ENCODE results near the gene EPM2AIP1. TPM values are rescaled to one million over a fixed set of nuclear protein-coding genes. Genes with fewer than 3 reads are reported as not detected.

The EPM2AIP1 gene
- total and polyA plus RNA-seq, 9 of the 15 experiments (the other 6 are each of a cell fraction or from before 2014, with no cell fraction given) = 6.7 to 44.8 (median 25.2) TPM

- FAIRE-seq = no peak
- Histone ChIP-seq H4K20me1 (replicated peaks; ENCODE audit: control insufficient read depth, insufficient read depth, low read length) (no peaks in the 10 kb centered on the region), H3K9me3 (replicated peaks; ENCODE audit: control insufficient read depth, insufficient read depth, low read depth, low read length) (no peaks in the 10 kb centered on the region), H2AFZ (ENCODE audit: low read depth, low read length) (no peak overlapping the region), H3K4me2 (ENCODE audit: insufficient read depth, low read length) (no peak overlapping the region), H3K79me2 (ENCODE audit: control insufficient read depth, insufficient read depth, low read length) (no peaks in the 10 kb centered on the region), H3K36me3 (ENCODE audit: control insufficient read depth, insufficient read depth, low read length) (peaks cover 89% of the 10 kb centered on the region), H3K9ac (ENCODE audit: insufficient read depth in 1 of 2, low read depth in 2 of 2, low read length in 2 of 2) (no peak overlapping the region), H3K4me3 (no peak overlapping the region), H3K27me3 (ENCODE audit: control insufficient read depth in 2 of 2, insufficient read depth in 2 of 2, low read length in 2 of 2) (no peaks in the 10 kb centered on the region), H3K4me1 (replicated peaks in 1 of 2; ENCODE audit: control insufficient read depth in 2 of 2, insufficient read depth in 2 of 2, low read length in 2 of 2) (no peaks in the 10 kb centered on the region; a peak in 1 of 5 replicates), H3K27ac (ENCODE audit: extremely low read depth, low read depth, low read length) (no peak overlapping the region), H3K9me1 (ENCODE audit: control insufficient read depth, insufficient read depth, low read length) (no peaks in the 10 kb centered on the region)
- no peak for DNase-seq (ENCODE audit: extremely low read depth in 1 of 4, low spot score in 3 of 4)
- ChIA-PET CTCF (ENCODE audit: low intra/inter-chr PET ratio) (no interaction called here), POLR2A (interaction anchor here (0.5 to 0.7 kb wide), 2 partner anchors 12 to 25 kb away, joined by 3 read pairs; no protein-coding TSS in a partner anchor)
- no peak for ATAC-seq
- in situ Hi-C loops (cut with MboI) = no loop called here
- intact Hi-C loops (cut with micrococcal nuclease) = no loop called here
- WGBS (ENCODE audit: insufficient coverage, low coverage, missing lambda C conversion rate) = 95% methylated on average over 7 of the region's 8 CpGs
- no TSS peak for BruUV-seq (replicated peaks)
- TF ChIP-seq NONO (IDR thresholded peaks at IDR 0.05; ENCODE audit: low read depth in 2 of 2, low read length in 1 of 2) (no peak), POLR2B (IDR thresholded peaks at IDR 0.05; ENCODE audit: low read depth, partially characterized antibody) (no peak), THAP7 (CRISPR knock-in tag; IDR thresholded peaks at IDR 0.05) (no peak), GABPB2 (CRISPR knock-in tag; conservative IDR thresholded peaks at IDR 0.05) (no peak), ARID1B (IDR thresholded peaks at IDR 0.05) (no peak)
- TF ChIP-seq, protein P1, sequence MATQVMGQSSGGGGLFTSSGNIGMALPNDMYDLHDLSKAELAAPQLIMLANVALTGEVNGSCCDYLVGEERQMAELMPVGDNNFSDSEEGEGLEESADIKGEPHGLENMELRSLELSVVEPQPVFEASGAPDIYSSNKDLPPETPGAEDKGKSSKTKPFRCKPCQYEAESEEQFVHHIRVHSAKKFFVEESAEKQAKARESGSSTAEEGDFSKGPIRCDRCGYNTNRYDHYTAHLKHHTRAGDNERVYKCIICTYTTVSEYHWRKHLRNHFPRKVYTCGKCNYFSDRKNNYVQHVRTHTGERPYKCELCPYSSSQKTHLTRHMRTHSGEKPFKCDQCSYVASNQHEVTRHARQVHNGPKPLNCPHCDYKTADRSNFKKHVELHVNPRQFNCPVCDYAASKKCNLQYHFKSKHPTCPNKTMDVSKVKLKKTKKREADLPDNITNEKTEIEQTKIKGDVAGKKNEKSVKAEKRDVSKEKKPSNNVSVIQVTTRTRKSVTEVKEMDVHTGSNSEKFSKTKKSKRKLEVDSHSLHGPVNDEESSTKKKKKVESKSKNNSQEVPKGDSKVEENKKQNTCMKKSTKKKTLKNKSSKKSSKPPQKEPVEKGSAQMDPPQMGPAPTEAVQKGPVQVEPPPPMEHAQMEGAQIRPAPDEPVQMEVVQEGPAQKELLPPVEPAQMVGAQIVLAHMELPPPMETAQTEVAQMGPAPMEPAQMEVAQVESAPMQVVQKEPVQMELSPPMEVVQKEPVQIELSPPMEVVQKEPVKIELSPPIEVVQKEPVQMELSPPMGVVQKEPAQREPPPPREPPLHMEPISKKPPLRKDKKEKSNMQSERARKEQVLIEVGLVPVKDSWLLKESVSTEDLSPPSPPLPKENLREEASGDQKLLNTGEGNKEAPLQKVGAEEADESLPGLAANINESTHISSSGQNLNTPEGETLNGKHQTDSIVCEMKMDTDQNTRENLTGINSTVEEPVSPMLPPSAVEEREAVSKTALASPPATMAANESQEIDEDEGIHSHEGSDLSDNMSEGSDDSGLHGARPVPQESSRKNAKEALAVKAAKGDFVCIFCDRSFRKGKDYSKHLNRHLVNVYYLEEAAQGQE (IDR thresholded peaks at IDR 0.05; ENCODE audit: borderline replicate concordance) = no peak
- TF ChIP-seq, protein P1 (CRISPR knock-in tag; IDR thresholded peaks at IDR 0.05; ENCODE audit: low read depth) = no peak
- TF ChIP-seq, protein P2, sequence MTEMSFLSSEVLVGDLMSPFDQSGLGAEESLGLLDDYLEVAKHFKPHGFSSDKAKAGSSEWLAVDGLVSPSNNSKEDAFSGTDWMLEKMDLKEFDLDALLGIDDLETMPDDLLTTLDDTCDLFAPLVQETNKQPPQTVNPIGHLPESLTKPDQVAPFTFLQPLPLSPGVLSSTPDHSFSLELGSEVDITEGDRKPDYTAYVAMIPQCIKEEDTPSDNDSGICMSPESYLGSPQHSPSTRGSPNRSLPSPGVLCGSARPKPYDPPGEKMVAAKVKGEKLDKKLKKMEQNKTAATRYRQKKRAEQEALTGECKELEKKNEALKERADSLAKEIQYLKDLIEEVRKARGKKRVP (CRISPR knock-in tag; IDR thresholded peaks at IDR 0.05) = no peak
- TF ChIP-seq, protein P3, sequence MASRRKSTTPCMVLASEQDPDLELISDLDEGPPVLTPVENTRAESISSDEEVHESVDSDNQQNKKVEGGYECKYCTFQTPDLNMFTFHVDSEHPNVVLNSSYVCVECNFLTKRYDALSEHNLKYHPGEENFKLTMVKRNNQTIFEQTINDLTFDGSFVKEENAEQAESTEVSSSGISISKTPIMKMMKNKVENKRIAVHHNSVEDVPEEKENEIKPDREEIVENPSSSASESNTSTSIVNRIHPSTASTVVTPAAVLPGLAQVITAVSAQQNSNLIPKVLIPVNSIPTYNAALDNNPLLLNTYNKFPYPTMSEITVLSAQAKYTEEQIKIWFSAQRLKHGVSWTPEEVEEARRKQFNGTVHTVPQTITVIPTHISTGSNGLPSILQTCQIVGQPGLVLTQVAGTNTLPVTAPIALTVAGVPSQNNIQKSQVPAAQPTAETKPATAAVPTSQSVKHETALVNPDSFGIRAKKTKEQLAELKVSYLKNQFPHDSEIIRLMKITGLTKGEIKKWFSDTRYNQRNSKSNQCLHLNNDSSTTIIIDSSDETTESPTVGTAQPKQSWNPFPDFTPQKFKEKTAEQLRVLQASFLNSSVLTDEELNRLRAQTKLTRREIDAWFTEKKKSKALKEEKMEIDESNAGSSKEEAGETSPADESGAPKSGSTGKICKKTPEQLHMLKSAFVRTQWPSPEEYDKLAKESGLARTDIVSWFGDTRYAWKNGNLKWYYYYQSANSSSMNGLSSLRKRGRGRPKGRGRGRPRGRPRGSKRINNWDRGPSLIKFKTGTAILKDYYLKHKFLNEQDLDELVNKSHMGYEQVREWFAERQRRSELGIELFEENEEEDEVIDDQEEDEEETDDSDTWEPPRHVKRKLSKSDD (conservative IDR thresholded peaks at IDR 0.05; ENCODE audit: low read length) = no peak
Observed at GRCh38 chr3:37016903-37017302, 24.0 kb upstream of the EPM2AIP1 start.
